ENCODE data around the gene CTNNBL1.
"Not testable (repeated sequence)": the region's sequence is repeated elsewhere in the genome, so short reads cannot be mapped to it uniquely, and the experiment has no call there.

The CTNNBL1 gene

DNA sequence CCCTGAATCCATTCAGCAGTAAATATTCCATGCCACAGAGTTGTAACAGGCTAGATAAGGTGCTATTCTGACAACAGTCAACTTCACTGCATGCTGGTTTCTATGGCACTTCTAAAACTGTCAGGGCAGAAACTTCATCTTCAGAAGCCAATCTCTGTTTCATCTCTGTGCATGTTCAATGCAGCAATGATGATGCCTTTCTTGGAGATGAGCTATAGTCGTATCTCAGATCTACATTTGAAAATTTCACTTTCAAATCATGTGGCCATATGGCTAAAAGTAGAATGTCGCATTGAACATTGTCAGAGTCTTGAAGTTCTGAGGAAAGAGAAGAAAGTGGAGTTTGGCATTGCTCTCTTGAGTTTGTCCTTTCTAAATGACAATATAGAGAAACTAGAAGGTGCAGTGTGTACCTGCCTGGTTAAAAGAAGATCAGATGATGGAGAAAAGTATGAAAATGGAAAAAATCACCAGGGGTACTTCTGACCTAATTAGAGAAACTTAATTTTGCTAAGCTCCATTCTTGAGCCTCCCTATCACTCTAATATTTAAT, 160.1 kb downstream of the CTNNBL1 start:
- DNase-seq (ENCODE audit: insufficient read length) = no peak
- no peak for TF ChIP-seq POLR2AphosphoS5 (IDR thresholded peaks at IDR 0.05; ENCODE audit: low read depth, low read length)
- no peak for TF ChIP-seq TAF1 (IDR thresholded peaks at IDR 0.05; ENCODE audit: borderline replicate concordance, low read depth, low read length)
- TF ChIP-seq POLR2A (IDR thresholded peaks at IDR 0.05; ENCODE audit: low read depth, low read length) = peak; percentile 31; the same call in 1 of the 2 replicates
- FAIRE-seq = peak; percentile 91

DNA sequence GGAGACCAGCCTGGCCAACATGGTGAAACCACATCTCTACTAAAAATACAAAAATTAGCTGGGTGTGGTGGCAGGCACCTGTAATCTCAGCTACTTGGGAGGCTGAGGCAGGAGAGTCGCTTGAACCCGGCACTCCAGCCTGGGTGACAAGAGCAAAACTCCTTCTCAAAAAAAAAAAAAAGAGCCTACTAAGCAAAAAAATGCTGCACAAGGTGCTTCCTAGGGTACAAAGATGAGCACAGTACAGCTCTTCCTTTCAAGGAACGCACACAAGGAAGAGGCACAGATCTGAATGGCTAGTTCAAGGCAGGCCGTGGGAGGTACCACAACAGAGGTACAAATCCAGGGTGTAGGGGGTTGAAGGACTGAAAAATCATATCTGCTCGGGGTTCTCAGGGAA, 162.2 kb downstream of the CTNNBL1 start:
- FAIRE-seq; DNase-seq (ENCODE audit: insufficient read length): not testable (repeated sequence)

DNA sequence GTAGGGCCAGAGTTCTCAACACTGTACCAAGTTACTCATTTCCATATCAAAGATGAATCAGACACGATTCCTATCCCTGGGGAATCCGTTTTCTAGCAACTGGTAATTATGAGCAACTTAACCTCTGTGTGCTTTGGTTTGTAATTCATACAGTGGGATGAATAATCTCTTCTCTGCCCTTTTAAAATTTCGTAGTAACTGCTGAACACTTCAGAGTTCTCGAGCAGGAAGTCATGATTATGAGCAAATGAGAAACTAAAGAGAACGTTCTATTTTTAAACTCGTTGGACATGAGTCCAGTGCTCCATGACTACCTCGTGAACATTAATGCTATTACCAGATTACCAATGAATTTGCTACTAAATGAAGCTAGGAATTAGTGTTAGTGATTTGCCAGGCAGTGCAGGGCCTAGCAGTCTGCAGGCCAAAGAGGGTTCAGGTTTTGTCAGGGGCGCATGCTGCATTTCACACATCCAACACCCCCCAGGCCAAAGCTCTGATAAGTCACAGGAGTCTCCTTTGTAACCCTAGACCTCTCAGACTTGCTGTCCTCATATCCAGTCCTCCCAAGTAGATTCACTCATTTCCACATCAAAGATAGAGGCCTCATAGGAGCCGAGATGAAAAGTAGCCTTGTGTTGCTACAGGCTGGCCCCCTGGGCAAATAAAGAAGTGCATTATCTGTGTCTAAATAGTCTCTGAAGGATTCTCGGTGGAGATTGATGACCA, 163.3 kb downstream of the CTNNBL1 start:
- no peak for FAIRE-seq
- TF ChIP-seq TAF1 (IDR thresholded peaks at IDR 0.05; ENCODE audit: borderline replicate concordance, low read depth, low read length) (no peak), POLR2AphosphoS5 (IDR thresholded peaks at IDR 0.05; ENCODE audit: low read depth, low read length) (no peak), POLR2A (IDR thresholded peaks at IDR 0.05; ENCODE audit: low read depth, low read length) (no peak)
- DNase-seq (ENCODE audit: insufficient read length) = no peak

DNA sequence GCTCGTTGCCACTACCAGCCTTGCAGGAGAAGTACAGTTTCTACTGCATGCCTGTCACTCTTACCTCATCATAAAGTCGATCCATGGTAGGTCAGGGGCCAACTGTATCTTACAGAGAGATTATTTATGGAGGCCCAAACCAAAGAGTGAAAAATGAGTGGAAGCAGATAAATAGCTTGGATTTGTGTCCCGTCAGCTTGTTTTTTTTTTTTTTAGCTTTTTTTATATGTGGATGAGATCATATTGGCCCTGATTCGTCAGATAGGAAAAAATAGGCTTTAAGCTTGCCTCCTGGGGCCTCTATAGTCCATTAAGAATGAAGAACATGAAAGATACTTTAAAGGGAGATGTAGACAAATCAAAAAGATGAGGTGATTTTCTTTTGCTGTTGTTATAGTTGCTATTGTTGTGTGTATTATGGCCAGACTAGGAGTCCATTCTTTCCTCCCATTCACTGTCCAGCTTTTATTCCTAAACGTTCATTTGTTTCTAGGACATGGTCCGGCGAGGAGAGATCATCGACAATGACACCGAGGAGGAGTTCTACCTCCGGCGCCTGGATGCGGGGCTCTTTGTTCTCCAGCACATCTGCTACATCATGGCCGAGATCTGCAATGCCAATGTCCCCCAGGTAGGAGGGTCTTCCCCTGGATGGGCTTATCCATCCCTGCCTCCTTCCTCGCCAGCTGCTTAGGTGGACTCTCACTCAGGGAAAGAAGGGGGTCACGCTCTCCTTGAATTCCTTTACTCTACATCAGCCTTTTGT, 165.8 kb downstream of the CTNNBL1 start:
- DNase-seq (ENCODE audit: insufficient read length) = no peak
- no peak for FAIRE-seq
- TF ChIP-seq POLR2A (IDR thresholded peaks at IDR 0.05; ENCODE audit: low read depth, low read length) = no peak
- TF ChIP-seq POLR2AphosphoS5 (IDR thresholded peaks at IDR 0.05; ENCODE audit: low read depth, low read length) = no peak
- TF ChIP-seq TAF1 (IDR thresholded peaks at IDR 0.05; ENCODE audit: borderline replicate concordance, low read depth, low read length) = no peak

DNA sequence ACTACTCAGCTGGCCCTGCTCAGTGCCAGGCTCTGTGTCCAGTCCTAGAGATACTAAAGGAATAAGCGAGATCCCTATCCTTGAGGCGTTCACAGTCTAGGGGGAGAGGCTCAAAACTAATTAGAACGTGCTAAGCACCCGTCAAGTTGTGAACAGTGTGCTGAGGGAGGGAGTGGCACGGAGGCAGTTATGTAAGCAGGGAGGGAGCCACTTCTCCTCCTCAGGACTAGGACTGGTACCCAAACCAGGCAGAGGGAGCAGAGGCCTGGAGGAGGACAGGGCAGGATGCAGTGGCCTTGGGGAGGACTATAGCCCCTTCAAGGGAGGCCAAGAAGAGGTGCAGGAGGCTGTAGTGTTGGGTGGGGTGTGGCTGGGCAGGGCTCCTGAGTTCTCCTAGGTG, 169.5 kb downstream of the CTNNBL1 start:
- TF ChIP-seq POLR2A (IDR thresholded peaks at IDR 0.05; ENCODE audit: low read depth, low read length) (no peak), TAF1 (IDR thresholded peaks at IDR 0.05; ENCODE audit: borderline replicate concordance, low read depth, low read length) (no peak), POLR2AphosphoS5 (IDR thresholded peaks at IDR 0.05; ENCODE audit: low read depth, low read length) (no peak)
- FAIRE-seq = no peak
- DNase-seq (ENCODE audit: insufficient read length) = no peak

DNA sequence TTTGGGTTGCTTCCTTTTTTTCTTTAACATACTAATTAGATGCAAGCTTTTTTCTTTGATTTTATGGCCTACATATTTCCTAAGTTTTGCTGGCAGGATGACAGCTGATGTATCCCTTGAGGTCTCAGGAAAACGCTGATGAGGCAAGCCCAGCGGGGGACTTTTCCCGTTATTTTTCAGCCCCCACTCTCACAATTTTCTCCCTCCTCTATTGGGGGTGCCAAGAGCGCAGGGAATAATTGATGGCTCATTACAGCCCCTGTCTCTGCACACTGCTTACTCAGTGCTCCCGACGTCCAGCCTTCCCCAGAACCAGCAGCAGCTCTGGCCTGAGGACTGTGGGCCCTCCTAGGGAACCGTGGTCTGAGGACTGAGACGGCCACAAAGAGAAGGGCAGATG, 170.5 kb downstream of the CTNNBL1 start:
- FAIRE-seq = no peak
- TF ChIP-seq POLR2AphosphoS5 (IDR thresholded peaks at IDR 0.05; ENCODE audit: low read depth, low read length) (no peak), TAF1 (IDR thresholded peaks at IDR 0.05; ENCODE audit: borderline replicate concordance, low read depth, low read length) (no peak), POLR2A (IDR thresholded peaks at IDR 0.05; ENCODE audit: low read depth, low read length) (no peak)
- DNase-seq (ENCODE audit: insufficient read length) = no peak

DNA sequence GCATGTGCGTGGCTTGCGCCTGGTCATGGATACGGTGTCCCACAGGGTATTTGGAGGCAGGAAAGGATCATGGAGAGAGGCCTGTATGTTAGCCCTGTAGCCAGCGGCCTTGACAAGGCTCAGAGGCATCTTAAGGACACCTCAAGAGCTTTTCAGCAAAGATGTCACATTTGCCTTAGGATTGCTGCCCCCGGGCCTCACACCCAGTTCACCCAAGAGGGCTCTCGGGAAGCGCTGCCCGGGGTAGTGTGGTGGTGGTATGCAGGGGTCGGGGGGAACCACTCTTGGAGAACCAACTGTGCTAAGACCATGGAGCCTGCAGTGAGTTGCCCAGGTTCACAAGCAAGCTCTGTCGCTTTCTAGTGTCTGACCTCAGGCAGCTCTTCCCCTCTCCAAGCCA, 172.2 kb downstream of the CTNNBL1 start:
- TF ChIP-seq POLR2AphosphoS5 (IDR thresholded peaks at IDR 0.05; ENCODE audit: low read depth, low read length) = no peak
- TF ChIP-seq POLR2A (IDR thresholded peaks at IDR 0.05; ENCODE audit: low read depth, low read length) = no peak
- no peak for TF ChIP-seq TAF1 (IDR thresholded peaks at IDR 0.05; ENCODE audit: borderline replicate concordance, low read depth, low read length)
- no peak for FAIRE-seq
- no peak for DNase-seq (ENCODE audit: insufficient read length)

DNA sequence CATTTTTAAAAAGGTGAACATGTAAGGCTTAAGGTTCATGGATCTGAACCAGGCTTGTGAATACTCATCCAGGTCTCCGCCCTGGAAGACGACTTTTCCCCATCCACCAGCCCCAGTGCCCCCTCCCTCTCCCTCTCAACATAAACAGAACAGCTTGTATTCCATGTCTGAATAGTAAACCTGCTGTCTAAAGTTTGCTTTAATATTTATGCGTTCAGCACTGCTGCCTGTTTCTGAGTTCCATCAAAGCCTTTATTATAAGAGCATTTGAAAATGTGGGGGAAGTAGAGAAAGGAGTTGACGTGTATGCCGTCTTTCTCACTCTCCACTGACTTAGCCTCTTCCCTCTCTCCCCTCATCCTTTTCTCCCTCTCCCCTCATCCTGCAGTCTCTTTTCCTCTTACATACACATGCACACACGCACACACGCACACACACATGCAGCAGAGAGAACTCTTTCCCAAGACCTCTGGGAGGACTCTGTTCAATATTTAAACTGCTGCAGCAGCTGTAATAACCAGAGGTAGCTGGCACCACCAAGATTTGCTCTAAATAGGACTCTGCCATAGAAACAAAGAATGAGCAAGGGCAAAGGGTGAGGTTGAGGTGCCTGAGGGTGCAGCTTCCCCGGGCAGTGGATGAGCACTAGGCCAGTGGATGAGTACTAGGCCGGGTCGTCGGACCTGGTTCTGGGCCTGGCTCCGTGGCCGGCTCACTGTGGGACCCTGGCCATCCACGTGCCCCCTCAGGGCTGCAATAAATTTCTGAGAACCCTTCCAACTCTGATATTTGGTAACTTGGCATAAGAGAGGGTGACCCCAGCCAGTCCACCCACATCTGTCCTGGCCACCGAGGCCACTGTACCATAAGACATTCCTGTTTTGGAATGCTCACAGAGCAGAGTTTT, 173.7 kb downstream of the CTNNBL1 start:
- no peak for TF ChIP-seq TAF1 (IDR thresholded peaks at IDR 0.05; ENCODE audit: borderline replicate concordance, low read depth, low read length)
- TF ChIP-seq POLR2AphosphoS5 (IDR thresholded peaks at IDR 0.05; ENCODE audit: low read depth, low read length) = no peak
- DNase-seq (ENCODE audit: insufficient read length) (no peak), FAIRE-seq (no peak)

DNA sequence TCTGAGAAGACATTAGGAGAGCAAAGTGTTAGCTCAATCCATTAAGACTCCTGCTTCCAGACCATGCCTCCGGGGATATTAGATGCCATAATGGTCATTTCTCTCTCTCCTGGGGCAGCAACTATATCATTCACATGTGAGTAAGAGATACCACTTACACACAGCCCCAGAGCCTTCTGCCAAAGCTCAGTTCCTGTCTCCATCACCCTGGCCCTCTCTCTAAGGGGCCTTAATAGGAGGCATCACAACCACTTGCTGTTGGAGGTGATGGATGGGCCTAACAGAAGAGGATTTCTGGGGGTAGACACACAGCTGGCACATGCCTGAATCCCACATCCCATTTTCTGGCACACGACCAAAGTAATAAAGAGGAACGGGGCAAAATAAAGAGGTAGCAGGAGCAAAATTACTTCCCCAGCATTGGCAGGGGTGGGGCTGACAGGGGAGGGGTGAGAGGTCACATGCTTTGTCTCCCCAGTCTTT, 175.1 kb downstream of the CTNNBL1 start:
- DNase-seq (ENCODE audit: insufficient read length) (no peak), FAIRE-seq (no peak)
- TF ChIP-seq POLR2AphosphoS5 (IDR thresholded peaks at IDR 0.05; ENCODE audit: low read depth, low read length) (no peak), POLR2A (IDR thresholded peaks at IDR 0.05; ENCODE audit: low read depth, low read length) (no peak), TAF1 (IDR thresholded peaks at IDR 0.05; ENCODE audit: borderline replicate concordance, low read depth, low read length) (no peak)

DNA sequence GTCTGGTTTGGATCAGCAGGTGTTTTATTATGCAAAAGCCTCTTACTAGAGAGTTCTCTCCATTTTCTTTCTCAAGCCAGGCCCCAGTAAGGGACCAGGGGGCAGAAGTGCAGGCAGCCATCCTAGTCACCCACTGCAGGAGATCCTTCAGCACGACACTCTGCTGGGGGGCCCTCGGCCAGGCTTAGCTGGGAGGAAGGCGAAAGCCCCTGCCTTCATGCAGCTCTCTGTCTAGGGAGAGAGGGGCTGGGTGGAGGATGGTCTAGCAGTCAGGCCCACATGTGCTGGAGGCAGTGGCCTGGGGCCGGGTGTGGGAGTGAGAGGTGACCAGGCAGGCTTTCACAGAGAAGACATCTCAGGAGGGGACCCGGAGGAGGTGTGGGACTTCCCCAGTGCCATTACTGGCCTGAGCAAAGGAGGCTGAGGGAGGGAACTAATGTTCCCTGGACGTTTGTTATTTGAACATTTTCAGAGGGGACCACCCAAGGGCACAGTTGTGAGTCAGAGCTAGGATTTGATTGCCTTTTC, 175.6 kb downstream of the CTNNBL1 start:
- FAIRE-seq = no peak
- no peak for DNase-seq (ENCODE audit: insufficient read length)
- TF ChIP-seq POLR2AphosphoS5 (IDR thresholded peaks at IDR 0.05; ENCODE audit: low read depth, low read length) = no peak
- TF ChIP-seq TAF1 (IDR thresholded peaks at IDR 0.05; ENCODE audit: borderline replicate concordance, low read depth, low read length) = no peak
- TF ChIP-seq POLR2A (IDR thresholded peaks at IDR 0.05; ENCODE audit: low read depth, low read length) = no peak

DNA sequence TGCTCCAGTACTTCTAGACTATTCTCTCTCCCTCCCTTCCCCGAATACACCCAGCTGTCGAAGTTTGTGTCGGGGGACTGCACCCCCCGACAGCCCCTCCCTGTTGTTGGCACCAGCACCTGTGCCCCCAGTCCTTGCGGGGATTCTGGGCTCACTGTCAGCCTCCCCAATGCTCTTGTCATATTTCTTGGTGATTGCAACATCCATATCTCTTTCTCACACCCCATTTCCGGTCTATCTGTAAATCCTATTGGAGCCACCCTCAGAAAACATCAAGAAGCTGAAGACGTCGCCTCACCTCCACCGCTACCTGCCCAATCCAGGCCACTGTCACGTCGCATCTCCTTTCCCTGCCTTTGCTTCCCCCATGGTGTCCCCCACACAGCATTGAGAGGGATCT, 176.5 kb downstream of the CTNNBL1 start:
- no peak for FAIRE-seq
- no peak for TF ChIP-seq POLR2AphosphoS5 (IDR thresholded peaks at IDR 0.05; ENCODE audit: low read depth, low read length)
- no peak for TF ChIP-seq TAF1 (IDR thresholded peaks at IDR 0.05; ENCODE audit: borderline replicate concordance, low read depth, low read length)
- no peak for TF ChIP-seq POLR2A (IDR thresholded peaks at IDR 0.05; ENCODE audit: low read depth, low read length)
- DNase-seq (ENCODE audit: insufficient read length) = no peak

Measured in GM12892 (cell line).